Activated B cell treated with CpG ODN at 0.5 μM for 24 hours (primary cell): ENCODE measurements around the gene STK10. TPM values are rescaled to one million over a fixed set of nuclear protein-coding genes. Genes with fewer than 3 reads are reported as not detected.

Experiments
- ATAC-seq: fragments of 200-7000 bp; cut with Tn5 transposase; one replicate; pipeline ENCODE4 v1.10.0; 2021; ENCODE audit warnings: low read depth, mild to moderate bottlenecking, moderate library complexity
- CTCF ChIA-PET: fragments of 350-600 bp; sonication (Branson Sonifier 250); formaldehyde crosslinking; loops from one replicate; lab custom pipeline; 2021; ENCODE audit warnings: antibody characterized with exemption; lab: Charles Lee
- POLR2A ChIA-PET: fragments of 350-600 bp; sonication (Branson Sonifier 250); formaldehyde crosslinking; loops from one replicate; lab custom pipeline; 2021; ENCODE audit warnings: antibody characterized with exemption; lab: Charles Lee
- DNase-seq: peaks from one replicate; pipeline ENCODE4 v3.0.0; 2022
- H3K27ac Mint-ChIP-seq: one replicate; pipeline ENCODE4 v1.8.0; 2020; ENCODE audit warnings: mixed read lengths
- H3K27me3 Mint-ChIP-seq: one replicate; pipeline ENCODE4 v1.8.0; 2021; ENCODE audit warnings: mixed read lengths
- H3K36me3 Mint-ChIP-seq: one replicate; pipeline ENCODE4 v1.8.0; 2021; ENCODE audit warnings: low read depth, mixed read lengths
- H3K4me1 Mint-ChIP-seq: one replicate; pipeline ENCODE4 v1.8.0; 2021; ENCODE audit warnings: mixed read lengths
- H3K4me3 Mint-ChIP-seq: one replicate; pipeline ENCODE4 v1.8.0; 2020; ENCODE audit warnings: mild to moderate bottlenecking, mixed read lengths
- H3K9me3 Mint-ChIP-seq: one replicate; pipeline ENCODE4 v1.8.0; 2020; ENCODE audit warnings: mixed read lengths
- CTCF ChIP-seq: fragments of 200-600 bp; IDR thresholded peaks from one replicate; pipeline ENCODE4 v1.8.0; 2022; ENCODE audit warnings: antibody characterized with exemption, mild to moderate bottlenecking
- intact Hi-C: fragments of 100-400 bp; cut with micrococcal nuclease; formaldehyde crosslinking; loops from one replicate; pipeline ENCODE4 v1.15.1; 2024
- total RNA-seq: library from RNA; stranded (reverse); gene quantifications from 2 replicates; pipeline ENCODE4 v1.2.3, GENCODE V29; 2022

Gene STK10
- total RNA-seq, 1 donor from 2014 or later, result 276 TPM

DNA sequence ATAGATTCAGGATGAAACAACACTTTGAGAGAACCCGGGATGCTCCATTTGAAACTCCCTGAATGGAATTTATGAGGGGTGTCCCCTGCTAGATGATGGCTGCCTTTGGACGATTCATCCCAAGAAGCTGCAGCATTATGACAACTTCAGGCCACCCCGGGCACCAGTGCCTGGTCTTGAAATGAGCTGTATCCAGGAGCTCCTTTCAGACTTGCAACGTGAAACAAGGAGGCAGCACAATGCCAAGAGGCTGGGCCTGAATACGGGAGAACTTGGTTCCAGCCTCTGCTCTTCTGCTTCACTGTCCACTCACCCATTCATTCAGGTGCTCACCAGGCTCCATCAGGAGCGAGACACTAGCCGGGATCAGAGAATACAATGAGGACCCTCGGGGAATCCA lies 78.3 kb downstream of the STK10 start:
- ChIA-PET POLR2A (interaction anchor here (1.3 to 3.6 kb wide), 2 partner anchors 69 to 78 kb away, joined by 5 to 138 read pairs; partner anchors contain the start of gene STK10), CTCF (interaction anchor here (1.5 to 4.2 kb wide), 2 partner anchors 78 to 183 kb away, joined by 5 to 74 read pairs; partner anchors contain the start of gene STK10)
- Mint-ChIP-seq H3K36me3 (peaks cover 52% of the 10 kb centered on the region), H3K4me3 (peak overlapping the region; percentile 24), H3K9me3 (peaks cover under 1% of the 10 kb centered on the region), H3K27me3 (no peaks in the 10 kb centered on the region), H3K27ac (peak overlapping the region; percentile 98), H3K4me1 (peaks cover 69% of the 10 kb centered on the region)
- TF ChIP-seq CTCF, result no peak
- intact Hi-C loops, result loop anchor here (2.0 to 5.0 kb wide), 3 partner anchors 103 to 948 kb away; partner anchors contain the start of genes CREBRF and FBXW11
- ATAC-seq (no peak), DNase-seq (no peak)

GRCh38 chr5:172107571-172107970 lies 80.5 kb downstream of the STK10 start:
- ChIA-PET CTCF (interaction anchor here (0.8 to 5.0 kb wide), 8 partner anchors 67 to 195 kb away, joined by 3 to 94 read pairs (median 4); partner anchors contain the start of genes STK10 and UBTD2), POLR2A (interaction anchor here (0.7 to 3.4 kb wide), 4 partner anchors 72 to 179 kb away, joined by 3 to 29 read pairs (median 4); partner anchors contain the start of gene STK10)
- no peaks in the 10 kb centered on the region for H3K9me3 Mint-ChIP-seq
- H3K36me3 Mint-ChIP-seq, result peaks cover 60% of the 10 kb centered on the region
- TF ChIP-seq CTCF, result no peak
- intact Hi-C loops, result loop anchor here (1.0 to 2.0 kb wide), 5 partner anchors 68 to 589 kb away; partner anchors contain the start of genes STK10 and UBTD2
- no peaks in the 10 kb centered on the region for H3K27me3 Mint-ChIP-seq
- ATAC-seq (no peak), DNase-seq (no peak)
- no peak overlapping the region for H3K4me3 Mint-ChIP-seq
- H3K27ac Mint-ChIP-seq, result peak overlapping the region; percentile 41
- peaks cover 50% of the 10 kb centered on the region for H3K4me1 Mint-ChIP-seq

GRCh38 chr5:172106511-172107356 lies 81.3 kb downstream of the STK10 start:
- peaks cover 41% of the 10 kb centered on the region for H3K4me1 Mint-ChIP-seq
- no peak for ATAC-seq
- peaks cover 66% of the 10 kb centered on the region for H3K36me3 Mint-ChIP-seq
- ChIA-PET POLR2A (interaction anchor here (0.9 to 3.4 kb wide), 5 partner anchors 73 to 180 kb away, joined by 3 to 29 read pairs (median 4); partner anchors contain the start of genes STK10 and UBTD2), CTCF (interaction anchor here (0.6 to 5.0 kb wide), 12 partner anchors 14 to 195 kb away, joined by 3 to 94 read pairs (median 4); partner anchors contain the start of genes STK10 and UBTD2)
- TF ChIP-seq CTCF, result peak; percentile 34
- intact Hi-C loops, result loop anchor here (1.0 to 2.0 kb wide), 5 partner anchors 69 to 590 kb away; partner anchors contain the start of genes STK10 and UBTD2
- no peaks in the 10 kb centered on the region for H3K27me3 Mint-ChIP-seq
- H3K27ac Mint-ChIP-seq, result peak overlapping the region; percentile 68
- H3K4me3 Mint-ChIP-seq, result no peak overlapping the region
- peak; percentile 71 for DNase-seq
- no peaks in the 10 kb centered on the region for H3K9me3 Mint-ChIP-seq

DNA sequence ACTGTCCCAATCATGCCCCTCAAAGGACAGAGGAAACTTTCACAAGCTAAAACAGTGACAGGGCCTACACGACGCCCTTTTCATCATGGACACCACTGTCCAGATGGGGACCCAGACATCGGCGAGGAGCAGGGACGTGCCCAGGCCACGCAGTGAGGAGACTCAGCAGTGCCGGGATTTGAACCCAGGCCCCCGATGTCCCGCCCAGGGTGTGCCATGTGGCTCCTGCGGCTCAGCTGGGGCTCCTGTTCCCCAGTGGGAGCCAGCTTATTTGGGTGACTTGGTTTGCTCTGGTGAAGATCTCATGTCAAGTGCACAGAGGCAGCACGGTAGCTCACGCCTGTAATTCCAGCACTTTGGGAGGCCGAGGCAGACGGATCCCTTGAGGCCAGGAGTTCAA lies 82.2 kb downstream of the STK10 start:
- Mint-ChIP-seq H3K9me3 (no peaks in the 10 kb centered on the region), H3K4me3 (no peak overlapping the region), H3K27ac (no peak overlapping the region), H3K4me1 (peaks cover 33% of the 10 kb centered on the region), H3K36me3 (peaks cover 67% of the 10 kb centered on the region), H3K27me3 (no peaks in the 10 kb centered on the region)
- intact Hi-C loops, result loop anchor here (2.0 kb wide), 1 partner anchor 591 kb away; no protein-coding TSS in a partner anchor
- TF ChIP-seq CTCF, result no peak
- ATAC-seq (no peak), DNase-seq (no peak)
- POLR2A ChIA-PET, result interaction anchor here (1.2 to 3.4 kb wide), 3 partner anchors 74 to 177 kb away, joined by 3 to 29 read pairs (median 4); partner anchors contain the start of genes STK10 and UBTD2
- CTCF ChIA-PET, result interaction anchor here (0.6 to 5.0 kb wide), 7 partner anchors 9 to 188 kb away, joined by 3 to 94 read pairs (median 3); partner anchors contain the start of gene STK10
